HG03442 (cell line): ENCODE measurements around the gene HNRNPLL.
"Not testable (repeated sequence)": the region's sequence is repeated elsewhere in the genome, so short reads cannot be mapped to it uniquely, and the experiment has no call there.

Experiments
- ATAC-seq: cut with Tn5 transposase; IDR thresholded peaks from one replicate; pipeline ENCODE4 v1.9.1; 2021; ENCODE audit warnings: mild to moderate bottlenecking, moderate library complexity; ENCODE audit not compliant: unreplicated experiment

Gene HNRNPLL

GRCh38 chr2:38557217-38557616 lies 45.5 kb downstream of the HNRNPLL start:
- no peak for ATAC-seq

- ATAC-seq = no peak
Observed at GRCh38 chr2:38556006-38556801, 46.5 kb downstream of the HNRNPLL start.

GRCh38 chr2:38554973-38555595 lies 47.6 kb downstream of the HNRNPLL start:
- ATAC-seq = no peak

GRCh38 chr2:38553554-38553953 lies 49.2 kb downstream of the HNRNPLL start:
- no peak for ATAC-seq

- no peak for ATAC-seq
Observed at GRCh38 chr2:38552259-38552658, 50.5 kb downstream of the HNRNPLL start.

- no peak for ATAC-seq
Observed at GRCh38 chr2:38551746-38552145, 51.0 kb downstream of the HNRNPLL start.

- ATAC-seq = no peak
Observed at GRCh38 chr2:38551171-38551570, 51.6 kb downstream of the HNRNPLL start.

- no peak for ATAC-seq
Observed at GRCh38 chr2:38549851-38550250, 52.9 kb downstream of the HNRNPLL start.

- ATAC-seq = no peak
Observed at GRCh38 chr2:38549071-38549704, 53.5 kb downstream of the HNRNPLL start.

- no peak for ATAC-seq
Observed at GRCh38 chr2:38547791-38548190, 54.9 kb downstream of the HNRNPLL start.

- ATAC-seq = no peak
Observed at GRCh38 chr2:38546585-38546984, 56.1 kb downstream of the HNRNPLL start.

GRCh38 chr2:38546064-38546463 lies 56.7 kb downstream of the HNRNPLL start:
- ATAC-seq = no peak

- not testable (repeated sequence) for ATAC-seq
Observed at GRCh38 chr2:38542248-38542631, 60.5 kb downstream of the HNRNPLL start.

- ATAC-seq = no peak
Observed at GRCh38 chr2:38540580-38541286, 62.0 kb downstream of the HNRNPLL start.

GRCh38 chr2:38539086-38539485 lies 63.6 kb downstream of the HNRNPLL start:
- no peak for ATAC-seq

GRCh38 chr2:38537937-38538525 lies 64.7 kb downstream of the HNRNPLL start:
- ATAC-seq = no peak

- not testable (repeated sequence) for ATAC-seq
Observed at GRCh38 chr2:38537296-38537695, 65.4 kb downstream of the HNRNPLL start.

- peak; percentile 57 for ATAC-seq
Observed at GRCh38 chr2:38535744-38536506, 66.8 kb downstream of the HNRNPLL start.

- no peak for ATAC-seq
Observed at GRCh38 chr2:38535404-38535743, 67.4 kb downstream of the HNRNPLL start.

- no peak for ATAC-seq
Observed at GRCh38 chr2:38534746-38535403, 67.9 kb downstream of the HNRNPLL start.
